A673 (cell line): ENCODE measurements around the gene KIF5C.

Experiments used
- CTCF ChIP-seq: fragments of 300-800, 200-600 bp; sonication (generic); conservative IDR thresholded peaks from 2 replicates; pipeline ENCODE4 v1.5.1; 2017; ENCODE audit warnings: low read depth, mild to moderate bottlenecking, antibody characterized with exemption, low read length, moderate library complexity, mixed read lengths
- EZH2 ChIP-seq: fragments of 200-600 bp; sonication (generic); IDR thresholded peaks from 2 replicates; pipeline ENCODE4 v1.6.1; 2017; ENCODE audit warnings: borderline replicate concordance, low read depth, mild to moderate bottlenecking, mixed read lengths, antibody characterized with exemption, low read length; ENCODE audit not compliant: poor library complexity, severe bottlenecking

- TF ChIP-seq EZH2, result no peak
- TF ChIP-seq CTCF, result no peak
Observed at GRCh38 chr2:148949348-148949747, 74.3 kb downstream of the KIF5C start.
